ENCODE data around the gene LRRC73.
A peak's percentile ranks its signal among the peaks of the same experiment; 100 is the strongest.
"Not testable (repeated sequence)": the region's sequence is repeated elsewhere in the genome, so short reads cannot be mapped to it uniquely, and the experiment has no call there.

Gene LRRC73

DNA sequence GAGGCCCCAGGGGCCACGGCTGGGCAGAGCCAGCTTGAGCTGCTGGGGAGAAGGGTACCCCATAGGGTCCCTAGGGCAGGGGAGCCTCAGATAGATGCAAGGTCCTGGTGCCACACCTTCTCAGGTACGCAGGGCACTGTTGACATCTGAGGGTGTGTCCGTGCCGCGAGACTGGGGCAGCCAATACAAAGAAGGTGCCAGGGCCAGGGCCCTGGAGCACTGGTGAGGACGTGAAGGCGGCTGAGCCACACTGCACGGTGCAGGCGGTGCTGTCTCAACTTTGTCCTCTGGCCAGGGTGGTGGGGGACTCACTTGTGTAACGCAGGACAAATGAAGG, 649 bp upstream of the LRRC73 start:
- DNase-seq (ENCODE audit: low read depth in 2 of 2), result no peak

- DNase-seq (ENCODE audit: low read depth in 2 of 2), result no peak
These were observed 783 bp downstream of the LRRC73 start for GRCh38 chr6:43509142-43509983.

GRCh38 chr6:43508481-43509141, 1.5 kb downstream of the LRRC73 start:
- no peak for DNase-seq (ENCODE audit: low read depth in 2 of 2)

DNA sequence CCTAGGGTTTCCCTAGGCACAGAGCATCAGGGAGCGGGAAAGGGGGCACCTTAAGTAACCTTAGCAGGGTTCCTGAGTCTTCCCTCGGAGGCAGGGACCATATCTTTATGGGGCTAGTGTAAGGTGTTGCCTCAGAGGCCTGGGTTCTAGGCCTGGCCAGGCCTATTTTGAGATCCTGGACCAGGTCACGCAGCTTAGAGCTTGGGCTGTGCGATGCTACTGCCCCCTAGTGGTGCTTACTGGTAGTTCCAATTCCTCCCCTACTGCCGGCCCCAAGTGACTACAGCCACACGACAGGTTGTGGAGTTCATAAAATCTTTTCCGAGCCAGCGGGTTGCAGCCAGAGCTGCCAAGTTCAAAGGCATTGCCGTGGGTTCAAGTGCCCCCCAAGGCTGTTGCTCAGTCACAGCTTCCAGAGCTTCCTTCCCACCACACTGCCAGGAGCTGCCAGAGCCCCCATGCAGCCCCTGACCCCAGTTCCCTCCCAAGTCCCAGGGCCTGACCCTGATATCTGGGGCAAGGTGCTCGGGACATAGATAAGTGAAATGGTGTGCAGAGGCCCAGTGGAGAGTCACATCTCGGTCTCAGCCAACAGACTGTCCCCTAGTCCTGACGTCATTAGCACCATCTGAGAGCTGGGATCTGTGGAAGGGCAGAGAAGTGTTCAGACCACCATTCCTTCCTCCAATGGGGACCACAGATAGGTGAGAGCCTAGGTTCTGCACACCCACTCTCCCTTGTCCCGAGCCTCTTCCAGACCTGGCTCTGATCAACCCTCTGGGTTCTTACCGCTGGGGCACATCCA, 3.3 kb downstream of the LRRC73 start:
- DNase-seq (ENCODE audit: low read depth in 2 of 2), result peak; percentile 53 to 55

- DNase-seq (ENCODE audit: low read depth in 2 of 2), result no peak
These were observed 4.0 kb downstream of the LRRC73 start for GRCh38 chr6:43506171-43506570.

- DNase-seq (ENCODE audit: low read depth in 2 of 2), result no peak
These were observed 4.4 kb downstream of the LRRC73 start for GRCh38 chr6:43505718-43506117.

DNA sequence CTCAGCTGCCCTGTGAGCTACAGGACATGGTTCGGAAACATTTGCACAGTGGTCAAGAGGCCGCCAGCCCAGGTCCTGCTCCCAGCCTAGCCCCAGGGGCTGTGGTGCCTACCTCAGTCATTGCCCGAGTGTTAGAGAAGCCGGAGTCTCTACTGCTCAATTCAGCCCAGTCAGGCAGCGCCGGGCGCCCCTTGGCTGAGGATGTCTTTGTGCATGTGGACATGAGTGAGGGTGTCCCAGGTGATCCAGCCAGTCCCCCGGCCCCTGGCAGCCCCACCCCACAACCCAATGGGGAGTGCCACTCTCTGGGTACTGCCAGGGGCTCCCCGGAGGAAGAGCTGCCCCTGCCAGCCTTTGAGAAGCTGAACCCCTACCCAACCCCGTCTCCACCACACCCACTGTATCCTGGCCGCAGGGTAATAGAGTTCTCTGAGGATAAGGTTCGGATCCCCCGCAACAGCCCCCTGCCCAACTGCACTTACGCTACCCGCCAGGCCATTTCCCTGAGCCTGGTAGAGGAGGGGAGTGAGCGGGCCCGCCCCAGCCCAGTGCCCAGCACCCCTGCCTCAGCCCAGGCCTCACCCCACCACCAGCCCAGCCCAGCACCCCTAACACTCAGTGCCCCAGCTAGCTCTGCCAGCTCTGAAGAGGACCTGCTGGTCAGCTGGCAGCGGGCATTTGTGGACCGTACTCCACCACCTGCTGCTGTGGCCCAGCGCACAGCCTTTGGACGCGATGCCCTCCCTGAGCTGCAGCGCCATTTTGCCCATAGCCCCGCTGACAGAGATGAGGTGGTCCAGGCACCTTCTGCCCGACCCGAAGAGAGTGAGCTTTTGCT, 5.2 kb downstream of the LRRC73 start:
- no peak for DNase-seq (ENCODE audit: low read depth in 2 of 2)

GRCh38 chr6:43503443-43503842, 6.7 kb downstream of the LRRC73 start:
- no peak for DNase-seq (ENCODE audit: low read depth in 2 of 2)

GRCh38 chr6:43502666-43503065, 7.5 kb downstream of the LRRC73 start:
- no peak for DNase-seq (ENCODE audit: low read depth in 2 of 2)

GRCh38 chr6:43500921-43501320, 9.2 kb downstream of the LRRC73 start:
- no peak for DNase-seq (ENCODE audit: low read depth in 2 of 2)

GRCh38 chr6:43499028-43499815, 10.9 kb downstream of the LRRC73 start:
- no peak for DNase-seq (ENCODE audit: low read depth in 2 of 2)

GRCh38 chr6:43498291-43498690, 11.9 kb downstream of the LRRC73 start:
- DNase-seq (ENCODE audit: low read depth in 2 of 2), result not testable (repeated sequence)

- DNase-seq (ENCODE audit: low read depth in 2 of 2), result no peak
These were observed 12.5 kb downstream of the LRRC73 start for GRCh38 chr6:43497689-43498088.

- DNase-seq (ENCODE audit: low read depth in 2 of 2), result no peak
These were observed 13.1 kb downstream of the LRRC73 start for GRCh38 chr6:43497129-43497396.

- no peak for DNase-seq (ENCODE audit: low read depth in 2 of 2)
These were observed 13.6 kb downstream of the LRRC73 start for GRCh38 chr6:43496370-43497128.

DNA sequence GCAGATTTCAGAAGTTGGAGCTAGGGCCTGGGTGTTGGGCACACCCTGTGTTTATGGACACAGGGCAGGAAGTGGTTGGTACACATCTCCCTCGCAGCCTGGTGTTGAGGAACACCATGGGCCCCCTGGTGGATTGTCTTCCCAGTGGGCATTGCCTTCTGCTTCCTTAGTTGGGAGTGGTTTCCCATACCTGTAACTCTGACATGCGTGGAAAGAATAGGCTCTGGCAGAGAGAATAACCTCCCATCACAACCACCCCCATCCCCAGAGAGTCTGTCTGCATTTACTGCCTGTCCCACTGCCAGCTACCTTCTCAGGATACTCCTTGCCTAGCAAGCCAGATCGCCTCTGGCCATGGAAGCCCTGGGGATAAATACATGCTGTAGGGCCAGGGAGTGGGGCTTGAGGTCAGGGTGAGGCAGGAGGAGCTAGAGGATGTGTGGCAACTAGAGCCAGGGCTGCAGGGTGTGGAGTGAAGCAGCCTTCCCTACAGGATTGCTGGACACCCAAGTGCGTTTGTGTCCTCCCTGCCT, 14.7 kb downstream of the LRRC73 start:
- DNase-seq (ENCODE audit: low read depth in 2 of 2), result no peak

GRCh38 chr6:43494766-43495165, 15.4 kb downstream of the LRRC73 start:
- no peak for DNase-seq (ENCODE audit: low read depth in 2 of 2)

DNA sequence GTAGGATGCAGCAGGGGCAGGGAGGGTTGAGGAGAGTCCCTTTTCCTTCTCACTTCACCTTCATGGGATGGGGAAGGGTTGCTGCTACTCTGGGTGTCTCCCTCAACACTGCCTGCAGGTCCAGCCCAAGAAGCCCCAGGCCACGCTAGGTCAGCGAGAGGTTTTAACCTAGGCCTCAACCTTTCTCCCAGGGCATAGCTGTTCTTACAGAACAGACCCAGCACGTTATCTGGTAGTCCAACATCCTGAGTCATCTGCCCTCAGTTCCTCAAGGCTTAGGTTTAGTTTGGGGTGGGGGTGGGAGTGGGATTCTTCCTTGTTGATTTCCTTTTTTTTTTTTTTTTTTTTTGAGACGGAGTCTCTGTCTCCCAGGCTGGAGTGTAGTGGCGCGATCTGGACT, 15.8 kb downstream of the LRRC73 start:
- DNase-seq (ENCODE audit: low read depth in 2 of 2), result no peak

DNA sequence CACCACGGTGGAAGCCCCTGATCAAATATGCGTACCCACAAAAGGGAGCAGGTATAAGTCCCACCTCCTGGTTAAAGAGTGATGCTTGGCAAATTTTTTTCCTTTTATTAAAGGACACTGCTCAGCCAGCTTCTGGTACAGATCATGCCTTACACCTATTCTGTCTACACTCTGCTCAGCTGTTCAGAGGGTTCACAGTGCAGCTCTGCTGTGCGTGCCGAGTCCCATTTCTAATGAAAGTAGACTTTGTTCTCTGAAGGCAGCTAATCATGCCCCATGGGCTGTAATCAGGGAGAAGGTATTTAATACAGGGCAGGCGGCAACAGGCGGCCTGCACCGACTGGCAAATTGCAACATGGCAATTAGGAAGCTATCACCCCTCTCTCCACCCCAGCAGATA, 16.3 kb downstream of the LRRC73 start:
- no peak for DNase-seq (ENCODE audit: low read depth in 2 of 2)

DNA sequence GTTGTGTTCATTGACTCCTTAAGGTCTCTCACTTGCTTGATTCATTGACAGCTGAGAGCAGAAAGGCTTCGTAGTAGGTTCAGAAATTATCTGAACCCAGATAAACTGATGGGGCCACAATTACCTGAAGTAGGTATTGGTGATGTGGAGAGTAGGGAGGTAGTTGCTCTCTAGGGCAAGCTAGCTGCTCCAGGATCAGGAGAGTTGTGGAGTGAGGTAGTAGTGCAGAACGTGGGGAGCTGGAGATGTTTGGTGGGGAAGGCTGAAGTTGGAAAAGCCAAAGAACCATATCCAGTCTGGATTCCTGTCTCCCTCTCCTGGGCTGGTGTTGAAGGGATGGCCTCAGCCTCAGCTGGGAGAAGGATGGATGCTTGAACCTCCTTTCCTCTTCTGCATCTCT, 16.9 kb downstream of the LRRC73 start:
- no peak for DNase-seq (ENCODE audit: low read depth in 2 of 2)
